ENCODE results near the gene HNMT. TPM values are rescaled to one million over a fixed set of nuclear protein-coding genes. Genes with fewer than 3 reads are reported as not detected.

The HNMT gene
- total and polyA plus RNA-seq, 2 of the 13 experiments (the other 11 are each of a cell fraction or from before 2014, with no cell fraction given): 279 to 309 TPM

DNA sequence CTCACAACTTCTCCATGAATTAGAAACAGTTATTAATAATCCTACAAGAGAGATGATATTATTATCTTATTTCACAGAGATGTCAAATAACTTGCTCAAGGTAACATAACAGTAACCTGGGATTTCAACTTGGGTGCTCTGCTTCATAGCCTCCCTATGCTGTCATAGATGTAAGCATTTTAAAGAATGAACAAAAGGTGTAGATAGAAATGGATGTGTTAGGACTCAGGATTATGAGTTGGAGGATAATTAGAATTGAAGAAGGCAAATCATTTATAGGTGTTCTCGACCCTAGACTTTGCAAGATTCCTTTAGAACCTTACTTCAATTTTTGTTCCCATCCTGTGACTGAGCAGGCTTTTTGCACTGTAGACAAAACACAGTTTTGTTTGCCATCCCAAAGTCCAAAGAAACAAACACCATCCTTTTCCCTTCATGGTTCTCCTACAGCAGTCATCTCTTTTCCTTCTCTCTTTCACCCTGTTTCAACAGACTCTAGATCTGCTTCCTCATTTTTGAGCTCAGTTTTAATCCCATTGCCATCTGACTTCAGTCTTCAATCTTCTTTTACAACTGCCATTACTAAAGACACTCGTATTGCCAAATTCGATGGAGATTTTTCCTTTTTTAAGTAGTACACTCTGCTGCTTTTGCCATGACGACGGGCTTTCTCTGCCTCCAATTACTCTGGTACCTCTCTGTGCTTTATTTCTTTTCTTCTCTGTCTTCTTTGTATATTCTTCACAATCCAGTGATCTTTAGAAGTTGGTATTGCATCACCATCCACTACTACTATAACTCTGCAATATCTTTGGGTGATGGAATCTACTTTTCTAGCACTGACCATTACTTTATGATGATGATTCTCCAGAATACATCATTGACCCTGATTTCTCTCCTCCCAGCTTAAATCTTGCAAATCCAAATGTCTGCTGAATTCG, 4.5 kb downstream of the HNMT start (continued):
- peak; percentile 35; the same call in 1 of the 2 replicates for TF ChIP-seq ARID4A (CRISPR knock-in tag; IDR thresholded peaks at IDR 0.05; ENCODE audit: borderline replicate concordance)
- 0 out of 2 replicates have a peak, but pooled peaks have one; percentile 21 for TF ChIP-seq KDM6A (CRISPR knock-in tag; IDR thresholded peaks at IDR 0.05; ENCODE audit: low read depth)
- TF ChIP-seq SIN3B (IDR thresholded peaks at IDR 0.05; ENCODE audit: low read length): no peak
- TF ChIP-seq ELF4 (CRISPR knock-in tag; IDR thresholded peaks at IDR 0.05; ENCODE audit: borderline replicate concordance): no peak
- TF ChIP-seq, protein P1, sequence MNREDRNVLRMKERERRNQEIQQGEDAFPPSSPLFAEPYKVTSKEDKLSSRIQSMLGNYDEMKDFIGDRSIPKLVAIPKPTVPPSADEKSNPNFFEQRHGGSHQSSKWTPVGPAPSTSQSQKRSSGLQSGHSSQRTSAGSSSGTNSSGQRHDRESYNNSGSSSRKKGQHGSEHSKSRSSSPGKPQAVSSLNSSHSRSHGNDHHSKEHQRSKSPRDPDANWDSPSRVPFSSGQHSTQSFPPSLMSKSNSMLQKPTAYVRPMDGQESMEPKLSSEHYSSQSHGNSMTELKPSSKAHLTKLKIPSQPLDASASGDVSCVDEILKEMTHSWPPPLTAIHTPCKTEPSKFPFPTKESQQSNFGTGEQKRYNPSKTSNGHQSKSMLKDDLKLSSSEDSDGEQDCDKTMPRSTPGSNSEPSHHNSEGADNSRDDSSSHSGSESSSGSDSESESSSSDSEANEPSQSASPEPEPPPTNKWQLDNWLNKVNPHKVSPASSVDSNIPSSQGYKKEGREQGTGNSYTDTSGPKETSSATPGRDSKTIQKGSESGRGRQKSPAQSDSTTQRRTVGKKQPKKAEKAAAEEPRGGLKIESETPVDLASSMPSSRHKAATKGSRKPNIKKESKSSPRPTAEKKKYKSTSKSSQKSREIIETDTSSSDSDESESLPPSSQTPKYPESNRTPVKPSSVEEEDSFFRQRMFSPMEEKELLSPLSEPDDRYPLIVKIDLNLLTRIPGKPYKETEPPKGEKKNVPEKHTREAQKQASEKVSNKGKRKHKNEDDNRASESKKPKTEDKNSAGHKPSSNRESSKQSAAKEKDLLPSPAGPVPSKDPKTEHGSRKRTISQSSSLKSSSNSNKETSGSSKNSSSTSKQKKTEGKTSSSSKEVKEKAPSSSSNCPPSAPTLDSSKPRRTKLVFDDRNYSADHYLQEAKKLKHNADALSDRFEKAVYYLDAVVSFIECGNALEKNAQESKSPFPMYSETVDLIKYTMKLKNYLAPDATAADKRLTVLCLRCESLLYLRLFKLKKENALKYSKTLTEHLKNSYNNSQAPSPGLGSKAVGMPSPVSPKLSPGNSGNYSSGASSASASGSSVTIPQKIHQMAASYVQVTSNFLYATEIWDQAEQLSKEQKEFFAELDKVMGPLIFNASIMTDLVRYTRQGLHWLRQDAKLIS (CRISPR knock-in tag; IDR thresholded peaks at IDR 0.05): peak; percentile 90; the same call in 1 of the 2 replicates
- no peak for TF ChIP-seq TBP (CRISPR knock-in tag; IDR thresholded peaks at IDR 0.05)
- TF ChIP-seq ZNF614 (CRISPR knock-in tag; IDR thresholded peaks at IDR 0.05; ENCODE audit: borderline replicate concordance): peak; percentile 66; the same call in 1 of the 2 replicates
- TF ChIP-seq RAD21 (CRISPR knock-in tag; IDR thresholded peaks at IDR 0.05): no peak
- TF ChIP-seq HDAC6 (IDR thresholded peaks at IDR 0.05; ENCODE audit: low read depth, low read length): no peak
- TF ChIP-seq ISL2 (CRISPR knock-in tag; IDR thresholded peaks at IDR 0.05): peak; percentile 42; the same call in 1 of the 2 replicates
- TF ChIP-seq ZBTB3 (CRISPR knock-in tag; IDR thresholded peaks at IDR 0.05; ENCODE audit: borderline replicate concordance, low read depth): 0 out of 2 replicates have a peak, but pooled peaks have one; percentile 26
- no peak for TF ChIP-seq MTA3 (CRISPR knock-in tag; IDR thresholded peaks at IDR 0.05)
- TF ChIP-seq NFIC (IDR thresholded peaks at IDR 0.05; ENCODE audit: low read length): peak; percentile 31; the same call in 1 of the 2 replicates
- TF ChIP-seq, protein P2, sequence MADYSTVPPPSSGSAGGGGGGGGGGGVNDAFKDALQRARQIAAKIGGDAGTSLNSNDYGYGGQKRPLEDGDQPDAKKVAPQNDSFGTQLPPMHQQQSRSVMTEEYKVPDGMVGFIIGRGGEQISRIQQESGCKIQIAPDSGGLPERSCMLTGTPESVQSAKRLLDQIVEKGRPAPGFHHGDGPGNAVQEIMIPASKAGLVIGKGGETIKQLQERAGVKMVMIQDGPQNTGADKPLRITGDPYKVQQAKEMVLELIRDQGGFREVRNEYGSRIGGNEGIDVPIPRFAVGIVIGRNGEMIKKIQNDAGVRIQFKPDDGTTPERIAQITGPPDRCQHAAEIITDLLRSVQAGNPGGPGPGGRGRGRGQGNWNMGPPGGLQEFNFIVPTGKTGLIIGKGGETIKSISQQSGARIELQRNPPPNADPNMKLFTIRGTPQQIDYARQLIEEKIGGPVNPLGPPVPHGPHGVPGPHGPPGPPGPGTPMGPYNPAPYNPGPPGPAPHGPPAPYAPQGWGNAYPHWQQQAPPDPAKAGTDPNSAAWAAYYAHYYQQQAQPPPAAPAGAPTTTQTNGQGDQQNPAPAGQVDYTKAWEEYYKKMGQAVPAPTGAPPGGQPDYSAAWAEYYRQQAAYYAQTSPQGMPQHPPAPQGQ (CRISPR knock-in tag; IDR thresholded peaks at IDR 0.05; ENCODE audit: borderline replicate concordance): no peak
- no peak for TF ChIP-seq TFDP1 (CRISPR knock-in tag; IDR thresholded peaks at IDR 0.05; ENCODE audit: borderline replicate concordance)
- TF ChIP-seq KAT8 (CRISPR knock-in tag; IDR thresholded peaks at IDR 0.05): peak; percentile 57
- peak; percentile 86 for TF ChIP-seq IRF2 (CRISPR knock-in tag; IDR thresholded peaks at IDR 0.05)

Measured in HepG2 (cell line).